Measurements from ENCODE around the gene BCL2L14. TPM values are rescaled to one million over a fixed set of nuclear protein-coding genes. Genes with fewer than 3 reads are reported as not detected.

Gene BCL2L14
- total and polyA plus RNA-seq, 9 of the 15 experiments (the other 6 are each of a cell fraction or from before 2014, with no cell fraction given) = not detected

- TF ChIP-seq CTCF (IDR thresholded peaks at IDR 0.05 in 2 of 3, conservative IDR thresholded peaks at IDR 0.05 in 1 of 3; ENCODE audit: insufficient read depth in 2 of 3, low read depth in 1 of 3, low read length in 3 of 3) (peak; percentile 73 to 85 (median 81)), XRCC5 (IDR thresholded peaks at IDR 0.05; ENCODE audit: low read depth, low read length) (peak; percentile 40; the same call in 1 of the 2 replicates), HCFC1 (IDR thresholded peaks at IDR 0.05; ENCODE audit: low read depth, low read length) (no peak), REST (IDR thresholded peaks at IDR 0.05; ENCODE audit: borderline replicate concordance) (peak; percentile 84), REST (CRISPR knock-in tag; IDR thresholded peaks at IDR 0.05; ENCODE audit: low read depth) (no peak), CC2D1A (IDR thresholded peaks at IDR 0.05) (0 out of 2 replicates have a peak, but pooled peaks have one; percentile 25), STAG1 (CRISPR knock-in tag; IDR thresholded peaks at IDR 0.05; ENCODE audit: borderline replicate concordance) (peak; percentile 79; the same call in 1 of the 2 replicates), RCOR1 (IDR thresholded peaks at IDR 0.05; ENCODE audit: borderline replicate concordance in 1 of 2, low read depth in 2 of 2, low read length in 2 of 2) (peak in 1 of 2 experiments; percentile 49; a peak in 1 of 4 replicates), ARID2 (IDR thresholded peaks at IDR 0.05) (peak; percentile 49; the same call in 1 of the 2 replicates)
Observed at GRCh38 chr12:12032851-12033797, 37.6 kb upstream of the BCL2L14 start (continued).

Data from K562 (cell line).